Aorta (tissue), 5 donors: ENCODE results near the gene MN1. TPM values are rescaled to one million over a fixed set of nuclear protein-coding genes. Genes with fewer than 3 reads are reported as not detected.

Experiments used
- ATAC-seq: fragments of 200-7000 bp; cut with Tn5 transposase; one replicate; pipeline ENCODE4 v1.9.1; 2022; ENCODE audit warnings: moderate library complexity; ENCODE audit not compliant: low FRiP score
- DNase-seq, 2 donors: peaks; one replicate each; pipeline ENCODE4 v3.0.0-alpha.2; 2020
- H3K27ac ChIP-seq, 2 donors: one replicate each; pipeline ENCODE4 v1.5.1; 2013; ENCODE audit warnings: low read length in 2 of 2, mild to moderate bottlenecking in 2 of 2, moderate library complexity in 2 of 2, control low read depth in 1 of 2, inconsistent platforms in 1 of 2, low read depth in 1 of 2
- H3K27me3 ChIP-seq, 2 donors: one replicate each; pipeline ENCODE4 v1.6.1; 2013; ENCODE audit warnings: control low read depth in 1 of 2, low read length in 1 of 2, mild to moderate bottlenecking in 1 of 2, moderate library complexity in 1 of 2; ENCODE audit not compliant: insufficient read depth in 2 of 2, control insufficient read depth in 1 of 2
- H3K36me3 ChIP-seq, 2 donors: one replicate each; pipeline ENCODE4 v1.6.1; 2013; ENCODE audit warnings: control low read depth in 1 of 2, low read length in 1 of 2, mild to moderate bottlenecking in 1 of 2; ENCODE audit not compliant: insufficient read depth in 2 of 2, control insufficient read depth in 1 of 2
- H3K4me1 ChIP-seq, 2 donors: one replicate each; pipeline ENCODE4 v1.6.1; 2013; ENCODE audit warnings: low read length in 2 of 2, control low read depth in 1 of 2, mild to moderate bottlenecking in 1 of 2, moderate library complexity in 1 of 2; ENCODE audit not compliant: insufficient read depth in 2 of 2, control insufficient read depth in 1 of 2
- H3K4me3 ChIP-seq, 2 donors: one replicate each; pipeline ENCODE4 v1.5.1; 2013; ENCODE audit warnings: low read length in 2 of 2, control low read depth in 1 of 2, mild to moderate bottlenecking in 1 of 2
- H3K9me3 ChIP-seq: one replicate; pipeline ENCODE4 v1.6.1; 2013; ENCODE audit warnings: mild to moderate bottlenecking, low read length; ENCODE audit not compliant: control insufficient read depth
- WGBS, 2 donors: extraction: QIAGEN DNeasy Blood & Tissue Kit; methylation state at CpG; one replicate each; pipeline ENCODE4 v1.1.7; 2013; 5-methylcytosine and 5-hydroxymethylcytosine counted together
- intact Hi-C, 2 donors: fragments of 100-400 bp; cut with DNase I; formaldehyde crosslinking; loops; one replicate each; pipeline versions ENCODE4 v1.14.2 to v1.15.0; 2022
- polyA plus RNA-seq, 2 donors: library from polyadenylated mRNA; stranded (reverse); fragments of 200-250 nt; gene quantifications; one replicate each; pipeline ENCODE4 v1.2.3, GENCODE V29; 2013
- total RNA-seq, 2 donors: library from RNA; stranded (reverse); fragmentation: NEBNext Ultra II Directional; extraction: Animal tissue kit (Norgen Biotek cat#: 25700); gene quantifications; one replicate each; pipeline ENCODE4 v1.2.1, GENCODE V29; 2021
- donor health status: healthy with polysubstance abuse.
- donor health status: Bipolar disorder and iron deficiency.
- donor health status: DM: no; HTN: no; CAD: no.
- donor health status: DM: no; HTN: no; CAD: no.
- donor health status: DM: yes; HTN: yes; CAD: no.

Gene MN1
- total and polyA plus RNA-seq, 4 donors, result 2.1 to 37.7 (median 13.3) TPM

DNA sequence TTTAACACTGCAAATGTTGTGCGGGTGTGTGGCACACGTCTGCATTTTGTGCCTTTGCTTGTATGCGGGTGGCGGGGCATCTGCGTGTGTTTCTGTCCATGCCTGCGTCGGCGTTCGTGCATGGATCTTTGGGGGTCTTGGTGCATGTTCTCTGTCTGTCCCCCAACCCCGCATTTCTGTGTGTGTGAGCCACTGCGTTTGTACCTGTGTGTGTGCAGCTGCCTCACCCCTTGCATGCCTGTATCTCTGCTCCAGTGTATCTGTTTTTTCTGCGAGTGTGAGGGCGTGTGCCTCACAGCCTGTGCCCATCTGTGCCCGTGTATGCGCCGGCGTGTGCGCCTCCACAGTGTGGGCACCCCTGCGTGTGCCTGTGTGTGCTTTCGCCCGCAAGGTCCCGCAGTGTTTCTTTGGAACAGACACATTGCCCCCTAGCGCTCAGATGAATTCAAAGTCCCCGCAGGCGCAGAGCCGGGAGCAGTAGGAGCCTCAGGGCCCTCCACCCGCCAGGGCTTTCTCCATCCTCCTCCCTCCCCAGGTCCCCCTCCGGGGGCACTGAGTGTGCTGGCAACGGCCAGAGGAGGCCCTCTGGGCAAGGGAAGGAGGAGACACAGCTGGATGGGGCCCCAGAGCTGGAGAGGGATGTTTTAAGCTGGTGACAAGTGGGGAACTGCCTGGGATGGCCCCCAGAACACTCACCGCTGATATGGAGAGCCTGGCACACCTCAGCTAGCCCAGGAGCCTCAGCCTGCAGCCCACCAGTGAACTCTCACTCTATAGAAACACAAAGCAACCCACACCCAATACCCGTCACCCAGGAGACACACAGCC is 3.1 kb upstream of the MN1 start:
- no peaks in the 10 kb centered on the region for H3K4me1 ChIP-seq
- ATAC-seq, result peak; percentile 47
- 43 to 51% methylated on average over 30 to 31 of the region's 31 CpGs for WGBS, 2 donors
- H3K36me3 ChIP-seq, result no peaks in the 10 kb centered on the region
- DNase-seq, result peak; percentile 79 to 85
- H3K4me3 ChIP-seq, result no peak overlapping the region
- H3K27ac ChIP-seq, result no peak overlapping the region
- intact Hi-C loops, result loop anchor here (1.0 to 10.0 kb wide), 5 partner anchors 202 to 1048 kb away; no protein-coding TSS in a partner anchor
- H3K27me3 ChIP-seq, result no peaks in the 10 kb centered on the region
- H3K9me3 ChIP-seq, result no peaks in the 10 kb centered on the region

DNA sequence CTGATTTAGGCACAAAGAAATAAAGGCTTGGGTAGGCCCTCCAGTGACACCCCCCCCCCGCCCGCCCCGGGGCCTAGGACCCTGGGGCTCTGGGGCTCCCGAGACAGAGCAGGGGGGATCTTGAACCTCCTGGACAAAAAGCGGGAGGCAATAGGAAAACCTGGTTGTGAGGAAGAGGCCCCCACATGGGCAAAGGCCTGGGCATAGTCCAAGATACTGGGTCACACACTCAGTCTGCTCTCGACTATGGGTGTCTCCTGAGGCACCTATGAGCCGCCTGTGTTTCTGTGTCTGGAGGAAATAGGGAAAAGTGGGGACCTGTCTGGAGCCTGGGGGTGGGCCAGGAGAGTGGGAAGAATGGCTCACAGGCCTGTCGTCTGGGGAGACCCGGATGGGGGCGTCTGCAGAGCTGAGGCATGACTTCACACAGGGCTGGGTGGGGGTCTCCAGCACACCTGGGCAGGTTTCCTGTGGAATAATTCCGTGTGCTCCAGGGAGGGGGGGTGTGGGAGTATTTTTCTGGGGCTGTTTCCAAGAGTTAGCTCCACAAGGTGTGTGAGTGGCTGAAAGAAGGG is 2.4 kb upstream of the MN1 start:
- Histone ChIP-seq H3K27ac (no peak overlapping the region), H3K9me3 (no peaks in the 10 kb centered on the region), H3K27me3 (no peaks in the 10 kb centered on the region), H3K4me1 (no peaks in the 10 kb centered on the region), H3K4me3 (no peak overlapping the region), H3K36me3 (no peaks in the 10 kb centered on the region)
- WGBS, 2 donors, result 36 to 43% methylated on average over 11 of the region's 11 CpGs
- no peak for DNase-seq
- intact Hi-C loops, result loop anchor here in 1 of 2 donors (1.0 to 10.0 kb wide), 4 partner anchors 202 to 1047 kb away; no protein-coding TSS in a partner anchor
- no peak for ATAC-seq

GRCh38 chr22:27802346-27803073 is 954 bp upstream of the MN1 start:
- H3K27ac ChIP-seq, result peak overlapping the region in 1 of 2 donors; percentile 13
- ATAC-seq (no peak), DNase-seq (no peak)
- H3K36me3 ChIP-seq, result no peaks in the 10 kb centered on the region
- H3K27me3 ChIP-seq, result no peaks in the 10 kb centered on the region
- no peaks in the 10 kb centered on the region for H3K4me1 ChIP-seq
- no peaks in the 10 kb centered on the region for H3K9me3 ChIP-seq
- intact Hi-C loops, result loop anchor here in 1 of 2 donors (5.0 to 10.0 kb wide), 2 partner anchors 200 to 598 kb away; no protein-coding TSS in a partner anchor
- H3K4me3 ChIP-seq, result peak overlapping the region; percentile 90
- 19 to 23% methylated on average over 35 of the region's 35 CpGs for WGBS, 2 donors

DNA sequence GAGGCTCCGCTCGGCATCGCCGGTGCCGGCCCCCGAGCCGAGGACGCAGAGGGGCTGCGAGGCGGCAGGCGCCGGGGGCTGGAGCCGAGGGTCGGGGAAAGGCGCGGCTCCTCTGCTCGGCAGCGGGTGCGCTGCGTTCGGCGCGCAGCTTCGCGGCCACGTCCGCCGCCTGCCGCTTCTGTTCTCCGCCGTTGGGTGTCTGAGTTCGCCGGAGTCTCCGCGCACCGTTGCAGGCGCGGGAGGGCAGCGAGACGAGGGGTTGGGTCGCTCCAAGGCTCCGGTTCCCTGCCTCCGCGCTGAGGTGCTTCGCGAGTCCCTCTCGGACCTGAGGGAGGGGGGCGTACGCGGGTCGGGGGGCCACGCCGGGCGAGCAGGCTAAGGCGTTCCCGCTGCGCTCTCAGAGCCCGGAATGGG is 347 bp downstream of the MN1 start:
- ATAC-seq, result peak; percentile 13

DNA sequence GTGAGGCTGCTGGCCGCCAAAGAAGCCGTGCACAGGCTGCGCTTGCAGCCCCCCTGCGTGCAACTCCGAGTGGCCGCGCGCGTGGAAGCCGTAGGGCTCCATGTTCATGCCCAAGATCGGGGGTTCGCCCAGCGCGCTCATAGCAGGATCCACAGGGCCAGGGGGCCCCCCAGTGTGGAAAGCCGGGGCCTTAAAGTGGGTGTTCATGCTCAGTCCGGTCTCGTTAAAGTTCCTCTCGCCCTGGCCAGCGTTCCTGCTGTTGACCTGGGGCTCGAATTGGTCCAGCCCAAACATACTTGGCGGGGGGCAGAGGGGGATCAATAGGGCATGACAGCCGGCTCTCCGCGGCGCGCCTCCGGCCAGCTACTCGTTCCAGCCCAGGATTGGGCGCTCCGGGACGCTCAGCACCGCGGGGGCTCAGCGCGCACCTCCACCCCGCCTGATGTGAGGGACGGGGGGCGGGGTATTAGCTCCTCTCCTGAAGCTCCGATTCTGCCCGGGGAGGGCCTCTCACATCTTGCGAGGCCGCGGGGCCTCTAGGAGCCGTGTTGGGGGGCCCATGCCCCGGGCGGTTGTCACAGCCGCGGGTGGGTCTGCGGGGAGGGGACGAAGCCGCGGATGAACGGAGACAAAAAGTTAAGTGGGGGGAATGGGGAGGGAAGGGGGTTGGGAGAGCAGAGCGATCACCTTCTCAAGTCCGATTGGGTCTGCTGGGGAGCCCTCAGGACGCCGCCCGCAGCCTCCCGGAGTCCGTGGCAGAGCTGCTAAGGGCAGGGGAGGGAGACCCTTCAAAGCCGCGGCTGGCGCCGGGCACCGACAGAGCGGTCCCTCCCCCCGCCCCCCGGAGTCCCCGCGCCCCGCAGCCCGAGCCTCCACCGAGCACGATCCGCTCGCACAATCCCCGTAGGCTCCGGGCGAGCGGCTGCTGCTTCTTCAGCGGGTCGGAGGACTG is 1.0 kb downstream of the MN1 start:
- no peaks in the 10 kb centered on the region for H3K36me3 ChIP-seq
- DNase-seq, result peak in 1 of 2 donors; percentile 56
- no peaks in the 10 kb centered on the region for H3K9me3 ChIP-seq
- intact Hi-C loops, result loop anchor here in 1 of 2 donors (5.0 to 10.0 kb wide), 2 partner anchors 198 to 596 kb away; no protein-coding TSS in a partner anchor
- no peaks in the 10 kb centered on the region for H3K27me3 ChIP-seq
- H3K27ac ChIP-seq, result peak overlapping the region in 1 of 2 donors; percentile 83
- WGBS, 2 donors, result 1% methylated on average over 69 to 82 of the region's 82 CpGs
- peak; percentile 42 for ATAC-seq
- no peaks in the 10 kb centered on the region for H3K4me1 ChIP-seq
- peak overlapping the region; percentile 90 for H3K4me3 ChIP-seq

More for the DNA sequence above, 347 bp downstream of the MN1 start:
- WGBS, 2 donors, result 0 to 1% methylated on average over 50 to 58 of the region's 58 CpGs
- Histone ChIP-seq H3K9me3 (no peaks in the 10 kb centered on the region), H3K4me1 (no peaks in the 10 kb centered on the region), H3K27ac (peak overlapping the region in 1 of 2 donors; percentile 83), H3K36me3 (no peaks in the 10 kb centered on the region), H3K27me3 (no peaks in the 10 kb centered on the region), H3K4me3 (peak overlapping the region; percentile 90)
- intact Hi-C loops, result loop anchor here in 1 of 2 donors (5.0 to 10.0 kb wide), 2 partner anchors 199 to 596 kb away; no protein-coding TSS in a partner anchor
- peak in 1 of 2 donors; percentile 65 for DNase-seq

- Histone ChIP-seq H3K36me3 (no peaks in the 10 kb centered on the region), H3K4me3 (peak overlapping the region; percentile 90), H3K9me3 (no peaks in the 10 kb centered on the region), H3K4me1 (no peaks in the 10 kb centered on the region), H3K27ac (peak overlapping the region in 1 of 2 donors; percentile 3), H3K27me3 (no peaks in the 10 kb centered on the region)
- ATAC-seq (peak; percentile 23), DNase-seq (peak; percentile 62 to 86)
- 1 to 4% methylated on average over 40 of the region's 40 CpGs for WGBS, 2 donors
- intact Hi-C loops, result loop anchor here (5.0 to 10.0 kb wide), 4 partner anchors 48 to 595 kb away; no protein-coding TSS in a partner anchor
Measured at GRCh38 chr22:27799827-27800249, 1.7 kb downstream of the MN1 start.

GRCh38 chr22:27799015-27799826 is 2.3 kb downstream of the MN1 start:
- peak in 1 of 2 donors; percentile 59 for DNase-seq
- WGBS, 2 donors, result 12 to 20% methylated on average over 62 of the region's 62 CpGs
- no peak for ATAC-seq
- Histone ChIP-seq H3K9me3 (no peaks in the 10 kb centered on the region), H3K4me1 (no peaks in the 10 kb centered on the region), H3K27me3 (no peaks in the 10 kb centered on the region), H3K27ac (peak overlapping the region in 1 of 2 donors; percentile 56), H3K4me3 (peak overlapping the region in 1 of 2 donors; percentile 90), H3K36me3 (no peaks in the 10 kb centered on the region)
- intact Hi-C loops, result loop anchor here (5.0 kb wide), 2 partner anchors 47 to 392 kb away; no protein-coding TSS in a partner anchor
